Hepatocyte (in vitro differentiated cells): ENCODE measurements around the gene LGALS14.

Experiments used
- CTCF ChIP-seq: fragments of 200-600 bp; sonication (generic); IDR thresholded peaks from 2 replicates; pipeline ENCODE4 v1.5.1; 2016; ENCODE audit warnings: antibody characterized with exemption, mild to moderate bottlenecking; ENCODE audit not compliant: poor library complexity
- EZH2phosphoT487 ChIP-seq: fragments of 200-600 bp; sonication (generic); IDR thresholded peaks from one replicate; pipeline ENCODE4 v1.6.1; 2018; ENCODE audit warnings: antibody characterized with exemption, mild to moderate bottlenecking, low read depth, moderate library complexity; ENCODE audit not compliant: unreplicated experiment, severe bottlenecking

GRCh38 chr19:39737891-39738290, 33.6 kb downstream of the LGALS14 start, which contains the start of gene CLC:
- no peak for TF ChIP-seq CTCF
- TF ChIP-seq EZH2phosphoT487, result no peak
